Thoracic aorta (tissue), 2 donors: ENCODE measurements around the gene PLEKHA6. TPM values are rescaled to one million over a fixed set of nuclear protein-coding genes. Genes with fewer than 3 reads are reported as not detected.

Source experiments
- ATAC-seq: fragments of 150-250 bp; one replicate; pipeline ENCODE4 v1.8.0; 2017; ENCODE audit warnings: low read depth; ENCODE audit not compliant: insufficient number of reproducible peaks, low FRiP score
- DNase-seq: peaks from one replicate; pipeline ENCODE4 v3.0.0-alpha.2; 2020; ENCODE audit warnings: low spot score
- H3K27ac ChIP-seq, 2 donors: fragments of 200-600 bp; sonication (generic); 1 replicate in 1 of 2; 2 replicates in 1 of 2; pipeline ENCODE4 v1.5.1; 2016; ENCODE audit warnings: mild to moderate bottlenecking in 2 of 2, moderate library complexity in 2 of 2
- H3K27me3 ChIP-seq: fragments of 200-600 bp; sonication (generic); replicated peaks from 2 replicates; pipeline ENCODE4 v1.6.0; 2016; ENCODE audit warnings: mild to moderate bottlenecking; ENCODE audit not compliant: insufficient read depth
- H3K36me3 ChIP-seq: fragments of 200-600 bp; sonication (generic); one replicate; pipeline ENCODE4 v1.5.1; 2016
- H3K4me1 ChIP-seq, 2 donors: fragments of 200-600 bp; sonication (generic); 1 replicate in 1 of 2; 2 replicates in 1 of 2; pipeline versions ENCODE4 v1.5.1 to v1.6.0; 2016; ENCODE audit warnings: low read depth in 2 of 2, mild to moderate bottlenecking in 1 of 2; ENCODE audit not compliant: control insufficient read depth in 1 of 2
- H3K4me3 ChIP-seq: fragments of 200-600 bp; sonication (generic); 2 replicates; pipeline ENCODE4 v1.5.1; 2016; ENCODE audit warnings: mild to moderate bottlenecking
- H3K9me3 ChIP-seq: fragments of 200-600 bp; sonication (generic); 2 replicates; pipeline ENCODE4 v1.5.1; 2016
- CTCF ChIP-seq: fragments of 200-600 bp; sonication (generic); IDR thresholded peaks from one replicate; pipeline ENCODE4 v1.5.1; 2019; ENCODE audit warnings: antibody characterized with exemption
- total RNA-seq, 2 donors: library from RNA; depleted of rRNA; stranded (reverse); fragments of >200 nt; gene quantifications; one replicate each; pipeline versions ENCODE4 v1.1.0 to v1.2.3, GENCODE V29; 2016

The PLEKHA6 gene
- total RNA-seq, 2 donors from 2014 or later = 5.1 to 6.9 TPM

- Histone ChIP-seq H3K36me3 (no peaks in the 10 kb centered on the region), H3K27ac (no peak overlapping the region), H3K4me3 (no peak overlapping the region), H3K4me1 (no peaks in the 10 kb centered on the region), H3K9me3 (no peaks in the 10 kb centered on the region), H3K27me3 (no peaks in the 10 kb centered on the region)
- ATAC-seq = no peak
- DNase-seq = no peak
- TF ChIP-seq CTCF = no peak
These were observed 15.9 kb downstream of the PLEKHA6 start for GRCh38 chr1:204343802-204344201.

- TF ChIP-seq CTCF = no peak
- no peak for ATAC-seq
- H3K4me3 ChIP-seq = no peak overlapping the region
These were observed 16.5 kb downstream of the PLEKHA6 start for GRCh38 chr1:204343247-204343646.

GRCh38 chr1:204342310-204342709, 17.4 kb downstream of the PLEKHA6 start:
- ATAC-seq (no peak), DNase-seq (no peak)
- Histone ChIP-seq H3K27me3 (no peaks in the 10 kb centered on the region), H3K9me3 (no peaks in the 10 kb centered on the region), H3K27ac (no peak overlapping the region), H3K4me3 (no peak overlapping the region), H3K4me1 (no peaks in the 10 kb centered on the region), H3K36me3 (no peaks in the 10 kb centered on the region)
- no peak for TF ChIP-seq CTCF

More at GRCh38 chr1:204343247-204343646, 16.5 kb downstream of the PLEKHA6 start:
- no peak overlapping the region for H3K27ac ChIP-seq
- no peaks in the 10 kb centered on the region for H3K4me1 ChIP-seq
- H3K36me3 ChIP-seq = no peaks in the 10 kb centered on the region
- no peaks in the 10 kb centered on the region for H3K9me3 ChIP-seq
- no peak for DNase-seq
- no peaks in the 10 kb centered on the region for H3K27me3 ChIP-seq

- ATAC-seq (no peak), DNase-seq (no peak)
- Histone ChIP-seq H3K4me1 (no peaks in the 10 kb centered on the region), H3K27me3 (no peaks in the 10 kb centered on the region), H3K36me3 (no peaks in the 10 kb centered on the region), H3K27ac (no peak overlapping the region), H3K4me3 (no peak overlapping the region), H3K9me3 (no peaks in the 10 kb centered on the region)
- no peak for TF ChIP-seq CTCF
These were observed 18.3 kb downstream of the PLEKHA6 start for GRCh38 chr1:204341380-204341779.

- ATAC-seq (no peak), DNase-seq (no peak)
- Histone ChIP-seq H3K27ac (no peak overlapping the region), H3K27me3 (no peaks in the 10 kb centered on the region), H3K4me3 (no peak overlapping the region), H3K4me1 (no peaks in the 10 kb centered on the region), H3K36me3 (no peaks in the 10 kb centered on the region), H3K9me3 (no peaks in the 10 kb centered on the region)
- TF ChIP-seq CTCF = no peak
These were observed 19.4 kb downstream of the PLEKHA6 start for GRCh38 chr1:204340081-204340889.
